ENCODE data around the gene LRRC74A.
A peak's percentile ranks its signal among the peaks of the same experiment; 100 is the strongest.
"Not testable (repeated sequence)": the region's sequence is repeated elsewhere in the genome, so short reads cannot be mapped to it uniquely, and the experiment has no call there.

The LRRC74A gene

GRCh38 chr14:76894308-76894707 is 68.1 kb downstream of the LRRC74A start:
- no peak for DNase-seq (ENCODE audit: low read depth)

GRCh38 chr14:76898006-76898405 is 71.8 kb downstream of the LRRC74A start:
- not testable (repeated sequence) for DNase-seq (ENCODE audit: low read depth)

- no peak for DNase-seq (ENCODE audit: low read depth)
Observed at GRCh38 chr14:76900682-76901081, 74.5 kb downstream of the LRRC74A start.

GRCh38 chr14:76901171-76902055 is 75.2 kb downstream of the LRRC74A start:
- DNase-seq (ENCODE audit: low read depth) = no peak

- DNase-seq (ENCODE audit: low read depth) = no peak
Observed at GRCh38 chr14:76902591-76902990, 76.4 kb downstream of the LRRC74A start.

GRCh38 chr14:76904100-76904739 is 78.0 kb downstream of the LRRC74A start:
- DNase-seq (ENCODE audit: low read depth) = no peak

- DNase-seq (ENCODE audit: low read depth) = peak; percentile 61
Observed at GRCh38 chr14:76904740-76905569, 78.7 kb downstream of the LRRC74A start.

GRCh38 chr14:76908834-76909233 is 82.6 kb downstream of the LRRC74A start:
- DNase-seq (ENCODE audit: low read depth) = no peak

- DNase-seq (ENCODE audit: low read depth) = no peak
Observed at GRCh38 chr14:76909266-76909665, 83.1 kb downstream of the LRRC74A start.

- no peak for DNase-seq (ENCODE audit: low read depth)
Observed at GRCh38 chr14:76910371-76910890, 84.2 kb downstream of the LRRC74A start.

- DNase-seq (ENCODE audit: low read depth) = no peak
Observed at GRCh38 chr14:76911473-76911872, 85.3 kb downstream of the LRRC74A start.

GRCh38 chr14:76914533-76915081 is 88.4 kb downstream of the LRRC74A start:
- DNase-seq (ENCODE audit: low read depth) = not testable (repeated sequence)

GRCh38 chr14:76916040-76916715 is 90.0 kb downstream of the LRRC74A start:
- DNase-seq (ENCODE audit: low read depth) = no peak

- DNase-seq (ENCODE audit: low read depth) = no peak
Observed at GRCh38 chr14:76917158-76917596, 91.0 kb downstream of the LRRC74A start.

- no peak for DNase-seq (ENCODE audit: low read depth)
Observed at GRCh38 chr14:76917745-76918255, 91.6 kb downstream of the LRRC74A start.

GRCh38 chr14:76918256-76918781 is 92.1 kb downstream of the LRRC74A start:
- DNase-seq (ENCODE audit: low read depth) = no peak

- DNase-seq (ENCODE audit: low read depth) = no peak
Observed at GRCh38 chr14:76918782-76919394, 92.7 kb downstream of the LRRC74A start.

All from stimulated activated CD8-positive, alpha-beta memory T cell treated with anti-CD3 and anti-CD28 coated beads, Interleukin-12 subunit alpha, Interleukin-12 subunit beta, amount 100 ng/mL, for 4 hours (primary cell).